Muscle of arm (tissue), 12 donors: Measurements from ENCODE around the gene NDRG4. TPM values are rescaled to one million over a fixed set of nuclear protein-coding genes. Genes with fewer than 3 reads are reported as not detected.

Source experiments
- DNase-seq: peaks from one replicate; pipeline ENCODE4 v3.0.0-alpha.2; 2013
- polyA plus RNA-seq, 12 donors: library from polyadenylated mRNA; unstranded; fragments of 120-200 nt; gene quantifications; one replicate each; pipeline ENCODE4 v1.2.1, GENCODE V29; 2013; ENCODE audit not compliant: insufficient read length in 12 of 12

Gene NDRG4
- polyA plus RNA-seq, 12 donors: 7.7 to 76.5 (median 13.5) TPM; not detected in 1

GRCh38 chr16:58536278-58536677 is 36.3 kb downstream of the NDRG4 start:
- DNase-seq: no peak

GRCh38 chr16:58537124-58537906 is 37.4 kb downstream of the NDRG4 start:
- DNase-seq: no peak

- no peak for DNase-seq
These were observed 41.8 kb downstream of the NDRG4 start for GRCh38 chr16:58541711-58542110.

- DNase-seq: no peak
These were observed 42.3 kb downstream of the NDRG4 start for GRCh38 chr16:58542291-58542690.

- DNase-seq: no peak
These were observed 43.7 kb downstream of the NDRG4 start for GRCh38 chr16:58543685-58544084.

- no peak for DNase-seq
These were observed 48.4 kb downstream of the NDRG4 start for GRCh38 chr16:58548378-58548777.

- DNase-seq: peak; percentile 15
These were observed 51.6 kb downstream of the NDRG4 start for GRCh38 chr16:58551496-58551895.

- DNase-seq: no peak
These were observed 56.7 kb downstream of the NDRG4 start for GRCh38 chr16:58556678-58557077.

Other genes with a start within 250 kb of the NDRG4 start
- gene PRSS54, start 205.1 kb upstream of the NDRG4 start, polyA plus RNA-seq: not detected
- gene GINS3, start 107.7 kb upstream of the NDRG4 start, polyA plus RNA-seq: 10 to 100 TPM in 4 of 12 donors, 1 to 10 TPM in 6, not detected in 2; 6.2 to 12.0 (median 9.7) TPM
- gene SETD6, start 15.4 kb downstream of the NDRG4 start, polyA plus RNA-seq: 10 to 100 TPM in 11 of 12 donors, not detected in 1; 11.0 to 25.5 (median 15.0) TPM
- gene CNOT1, start 129.7 kb downstream of the NDRG4 start, polyA plus RNA-seq: 100 to 1,000 TPM in 4 of 12 donors, 10 to 100 TPM in 7, not detected in 1; 52.3 to 174 (median 89.1) TPM
- gene SLC38A7, start 184.6 kb downstream of the NDRG4 start, polyA plus RNA-seq: 10 to 100 TPM in 2 of 12 donors, 1 to 10 TPM in 9, not detected in 1; 6.1 to 22.2 (median 8.0) TPM
- 10 to 100 TPM in 11 of 12 donors, not detected in 1; 37.3 to 63.4 (median 55.6) TPM for gene GOT2, start 234.2 kb downstream of the NDRG4 start, polyA plus RNA-seq